ENCODE data around the gene DNAJC1.

DNA sequence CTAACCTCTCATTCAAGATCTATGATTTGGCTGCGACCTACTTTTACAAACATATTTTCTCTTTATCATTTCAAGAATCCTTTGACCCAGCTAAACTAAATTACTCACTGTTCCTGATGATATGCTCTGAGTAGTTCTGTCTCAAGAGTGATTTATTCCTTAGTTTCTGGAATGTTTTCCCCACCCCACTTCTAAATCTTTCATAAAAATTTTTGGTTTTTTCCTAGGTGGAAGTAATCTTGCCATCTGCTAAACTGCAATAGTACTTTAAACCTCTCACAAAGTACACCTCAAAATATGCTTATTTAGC lies 170.8 kb downstream of the DNAJC1 start:
- TF ChIP-seq CTCF (IDR thresholded peaks at IDR 0.05) (no peak), POLR2A (IDR thresholded peaks at IDR 0.05) (no peak)
